Type B pancreatic cell (in vitro differentiated cells): Measurements from ENCODE around the gene HSPB8. TPM values are rescaled to one million over a fixed set of nuclear protein-coding genes. Genes with fewer than 3 reads are reported as not detected.

ENCODE experiments used
- DNase-seq: peaks from one replicate; pipeline ENCODE4 v3.0.0; 2021; ENCODE audit warnings: mixed read lengths; ENCODE audit not compliant: unreplicated experiment; ENCODE audit errors: extremely low spot score
- H3K27ac Mint-ChIP-seq: 2 replicates; pipeline ENCODE4 v1.8.0; 2021; ENCODE audit warnings: mild to moderate bottlenecking, mixed read lengths
- H3K27me3 Mint-ChIP-seq: 2 replicates; pipeline ENCODE4 v1.8.0; 2021; ENCODE audit warnings: mixed read lengths
- H3K36me3 Mint-ChIP-seq: 2 replicates; pipeline ENCODE4 v1.8.0; 2021; ENCODE audit warnings: mixed read lengths
- H3K4me1 Mint-ChIP-seq: one replicate; pipeline ENCODE4 v1.8.0; 2021; ENCODE audit warnings: mixed read lengths; ENCODE audit not compliant: unreplicated experiment
- H3K4me3 Mint-ChIP-seq: 2 replicates; pipeline ENCODE4 v1.8.0; 2021; ENCODE audit warnings: mild to moderate bottlenecking, mixed read lengths
- H3K9me3 Mint-ChIP-seq: 2 replicates; pipeline ENCODE4 v1.8.0; 2021; ENCODE audit warnings: mixed read lengths
- total RNA-seq: library from RNA; stranded (reverse); gene quantifications from 2 replicates; pipeline ENCODE4 v1.2.1, GENCODE V29; 2021; ENCODE audit warnings: low replicate concordance
- TF ChIP-seq, protein P1 (sequence below): fragments of 200-600 bp; sonication (generic); conservative IDR thresholded peaks from 2 replicates; pipeline ENCODE4 v1.5.0; 2021; ENCODE audit warnings: antibody characterized with exemption, mild to moderate bottlenecking

The HSPB8 gene
- total RNA-seq, 1 donor from 2014 or later: 17.0 TPM

DNA sequence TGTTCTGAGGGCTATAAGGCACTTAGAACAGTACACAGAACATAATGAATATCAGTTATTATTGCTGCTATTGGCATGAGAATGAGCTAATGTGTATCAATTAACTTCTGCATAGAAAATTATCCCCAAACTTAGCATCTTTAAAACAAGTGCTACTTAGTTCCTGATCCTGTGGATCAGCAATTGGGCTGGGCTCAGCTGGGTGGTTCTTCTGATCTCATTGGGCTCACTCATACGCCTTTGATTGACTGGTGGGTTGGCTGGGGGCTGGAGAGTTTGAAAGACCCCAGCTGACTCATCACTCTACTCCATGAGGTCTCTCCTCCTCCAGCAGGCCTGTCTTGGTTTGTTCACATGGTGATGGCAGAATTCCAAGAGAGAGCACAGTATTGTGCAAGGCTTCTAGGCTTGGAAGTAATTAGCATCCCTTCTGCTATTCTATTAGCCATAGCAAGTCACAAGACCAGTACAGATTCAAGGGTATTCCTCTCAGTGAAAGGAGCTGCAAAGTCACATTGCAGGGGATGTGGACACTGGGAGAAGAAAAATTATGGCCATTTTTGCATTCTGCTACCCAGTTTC is 27.2 kb upstream of the HSPB8 start:
- TF ChIP-seq, protein P1, sequence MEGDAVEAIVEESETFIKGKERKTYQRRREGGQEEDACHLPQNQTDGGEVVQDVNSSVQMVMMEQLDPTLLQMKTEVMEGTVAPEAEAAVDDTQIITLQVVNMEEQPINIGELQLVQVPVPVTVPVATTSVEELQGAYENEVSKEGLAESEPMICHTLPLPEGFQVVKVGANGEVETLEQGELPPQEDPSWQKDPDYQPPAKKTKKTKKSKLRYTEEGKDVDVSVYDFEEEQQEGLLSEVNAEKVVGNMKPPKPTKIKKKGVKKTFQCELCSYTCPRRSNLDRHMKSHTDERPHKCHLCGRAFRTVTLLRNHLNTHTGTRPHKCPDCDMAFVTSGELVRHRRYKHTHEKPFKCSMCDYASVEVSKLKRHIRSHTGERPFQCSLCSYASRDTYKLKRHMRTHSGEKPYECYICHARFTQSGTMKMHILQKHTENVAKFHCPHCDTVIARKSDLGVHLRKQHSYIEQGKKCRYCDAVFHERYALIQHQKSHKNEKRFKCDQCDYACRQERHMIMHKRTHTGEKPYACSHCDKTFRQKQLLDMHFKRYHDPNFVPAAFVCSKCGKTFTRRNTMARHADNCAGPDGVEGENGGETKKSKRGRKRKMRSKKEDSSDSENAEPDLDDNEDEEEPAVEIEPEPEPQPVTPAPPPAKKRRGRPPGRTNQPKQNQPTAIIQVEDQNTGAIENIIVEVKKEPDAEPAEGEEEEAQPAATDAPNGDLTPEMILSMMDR: no peak
- no peaks in the 10 kb centered on the region for H3K9me3 Mint-ChIP-seq
- peaks cover 13% of the 10 kb centered on the region for H3K4me1 Mint-ChIP-seq
- no peak overlapping the region for H3K27ac Mint-ChIP-seq
- DNase-seq: no peak
- H3K4me3 Mint-ChIP-seq: no peak overlapping the region
- peaks cover 5% of the 10 kb centered on the region for H3K27me3 Mint-ChIP-seq
- no peaks in the 10 kb centered on the region for H3K36me3 Mint-ChIP-seq

DNA sequence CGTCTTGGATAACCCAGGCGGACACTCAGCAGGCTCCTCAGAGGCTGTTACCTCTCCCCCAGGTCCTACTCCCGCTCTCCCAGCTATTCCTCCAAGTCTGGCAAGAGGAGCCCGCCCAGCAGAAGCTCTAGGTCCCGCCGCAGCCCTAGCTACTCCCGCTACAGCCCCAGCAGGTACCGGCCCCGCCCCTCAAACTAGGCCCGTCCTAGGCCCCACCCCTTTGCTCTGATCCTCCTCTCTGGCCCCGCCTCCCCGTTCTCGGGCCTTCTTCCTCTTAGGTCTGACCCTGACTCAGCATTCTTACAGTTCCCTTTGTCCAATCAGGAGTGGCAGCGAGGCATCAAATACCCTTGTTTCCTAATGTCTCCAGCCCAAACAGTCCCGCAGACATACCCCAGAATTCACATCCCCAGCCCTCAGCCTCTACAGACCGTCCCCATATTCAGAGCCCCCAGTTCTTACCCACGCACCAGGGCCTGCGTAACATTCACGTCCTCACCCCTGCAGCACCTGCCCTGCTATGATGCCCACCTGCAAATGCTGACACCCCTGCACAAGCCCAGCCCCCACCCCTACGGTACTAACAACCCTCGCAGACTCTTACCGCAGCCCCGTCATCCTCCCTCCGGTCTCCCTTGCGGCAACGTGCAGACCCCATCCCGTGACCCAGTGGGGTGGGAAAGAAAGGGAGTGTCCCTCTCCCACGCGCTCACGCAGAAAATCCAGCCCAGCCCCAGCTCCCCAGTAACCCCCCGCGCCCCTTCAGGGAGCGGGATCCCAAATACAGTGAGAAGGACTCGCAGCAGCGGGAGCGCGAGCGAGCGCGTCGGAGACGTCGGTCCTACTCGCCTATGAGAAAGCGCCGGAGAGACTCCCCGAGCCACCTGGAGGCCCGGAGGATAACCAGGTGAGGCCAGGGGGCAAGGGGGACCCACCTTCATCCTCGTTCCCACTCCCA is 25.0 kb upstream of the HSPB8 start:
- peak; percentile 80 for DNase-seq
- TF ChIP-seq, protein P1: no peak
- Mint-ChIP-seq H3K27ac (peak overlapping the region; percentile 95), H3K27me3 (peaks cover 5% of the 10 kb centered on the region), H3K9me3 (no peaks in the 10 kb centered on the region), H3K36me3 (no peaks in the 10 kb centered on the region), H3K4me3 (peak overlapping the region; percentile 88), H3K4me1 (peaks cover 13% of the 10 kb centered on the region)

DNA sequence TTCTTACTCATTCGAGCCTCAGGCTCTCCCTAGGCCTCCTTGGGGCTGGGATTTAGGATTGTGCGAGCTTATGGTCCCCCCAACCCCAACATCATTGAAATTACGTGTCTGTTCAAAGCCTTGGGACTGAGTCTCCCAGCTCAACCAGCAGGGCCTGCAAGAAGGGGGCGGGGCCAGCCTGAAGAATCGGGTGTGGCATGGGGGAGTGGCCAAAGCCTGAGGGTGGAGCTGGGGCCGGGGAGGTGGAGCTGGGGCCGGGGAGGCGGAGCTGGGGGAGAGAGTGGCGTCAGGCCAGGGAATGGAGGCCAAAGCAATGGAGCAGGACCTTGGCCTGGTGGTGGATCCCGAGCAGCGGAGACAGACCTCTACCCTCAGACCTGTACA is 24.3 kb upstream of the HSPB8 start:
- Mint-ChIP-seq H3K4me3 (peak overlapping the region; percentile 88), H3K27ac (peak overlapping the region; percentile 95), H3K36me3 (no peaks in the 10 kb centered on the region), H3K27me3 (peaks cover 5% of the 10 kb centered on the region), H3K9me3 (no peaks in the 10 kb centered on the region), H3K4me1 (peaks cover 13% of the 10 kb centered on the region)
- DNase-seq: no peak
- TF ChIP-seq, protein P1: no peak

DNA sequence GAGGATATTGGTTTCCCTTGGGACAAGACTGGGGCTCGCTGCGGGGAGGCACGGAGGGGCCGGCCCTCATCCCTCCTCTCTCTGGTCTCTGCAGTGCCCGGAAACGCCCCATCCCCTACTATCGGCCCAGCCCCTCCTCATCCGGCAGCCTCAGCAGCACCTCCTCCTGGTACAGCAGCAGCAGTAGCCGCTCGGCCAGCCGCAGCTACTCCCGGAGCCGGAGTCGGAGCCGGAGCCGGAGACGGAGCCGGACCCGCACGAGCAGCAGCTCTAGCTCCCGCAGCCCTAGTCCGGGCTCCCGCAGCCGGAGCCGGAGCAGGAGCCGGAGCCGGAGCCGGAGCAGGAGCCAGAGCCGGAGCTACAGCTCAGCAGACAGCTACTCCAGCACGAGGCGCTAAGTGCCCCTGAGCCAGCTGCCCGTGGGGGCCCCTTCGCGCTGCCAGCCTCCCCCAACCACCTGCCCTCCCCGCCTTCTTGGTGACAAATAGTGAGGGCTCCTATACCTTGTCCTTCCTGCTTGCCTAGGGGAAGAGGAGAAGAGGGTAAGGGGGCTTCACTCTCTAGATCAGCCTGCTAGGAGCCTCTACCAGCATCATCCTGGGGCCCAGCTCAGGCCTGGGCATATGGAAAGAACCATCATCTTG is 22.2 kb upstream of the HSPB8 start:
- no peak overlapping the region for H3K27ac Mint-ChIP-seq
- no peaks in the 10 kb centered on the region for H3K36me3 Mint-ChIP-seq
- peaks cover 13% of the 10 kb centered on the region for H3K4me1 Mint-ChIP-seq
- peaks cover 7% of the 10 kb centered on the region for H3K27me3 Mint-ChIP-seq
- H3K9me3 Mint-ChIP-seq: no peaks in the 10 kb centered on the region
- TF ChIP-seq, protein P1: no peak
- H3K4me3 Mint-ChIP-seq: no peak overlapping the region
- DNase-seq: no peak

DNA sequence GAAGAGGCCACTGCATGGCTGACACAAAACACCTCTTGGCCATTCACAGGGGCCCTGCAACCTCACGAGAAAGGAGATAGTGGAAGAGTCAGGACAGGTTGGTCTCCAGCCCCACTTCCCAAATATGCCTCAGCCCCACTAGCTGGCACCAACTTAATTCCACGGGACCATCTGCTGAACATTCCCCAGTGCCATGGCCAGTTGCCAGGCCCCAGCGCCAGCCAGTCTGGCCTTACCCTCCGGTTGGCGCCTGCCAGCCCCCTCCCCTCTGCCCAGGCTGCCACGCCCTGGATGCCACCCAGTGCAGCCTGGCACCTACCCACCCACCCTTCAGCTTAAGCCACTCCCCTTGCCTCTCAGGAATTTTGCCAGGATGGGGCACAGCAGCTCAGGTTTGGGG is 21.2 kb upstream of the HSPB8 start:
- no peaks in the 10 kb centered on the region for H3K36me3 Mint-ChIP-seq
- peaks cover 7% of the 10 kb centered on the region for H3K27me3 Mint-ChIP-seq
- TF ChIP-seq, protein P1: no peak
- DNase-seq: no peak
- H3K27ac Mint-ChIP-seq: no peak overlapping the region
- H3K4me3 Mint-ChIP-seq: no peak overlapping the region
- H3K4me1 Mint-ChIP-seq: peaks cover 13% of the 10 kb centered on the region
- no peaks in the 10 kb centered on the region for H3K9me3 Mint-ChIP-seq
